ENCODE data around the gene COG2.

COG2 gene

GRCh38 chr1:230610589-230610988 lies 31.7 kb upstream of the COG2 start:
- Histone ChIP-seq H3K27ac (ENCODE audit: low read depth, low read length) (no peak overlapping the region), H3K4me1 (ENCODE audit: control insufficient read depth, insufficient read depth, low read length) (peaks cover 12% of the 10 kb centered on the region), H3K9me3 (ENCODE audit: control insufficient read depth, insufficient read depth, low read depth, low read length) (no peaks in the 10 kb centered on the region), H3K9ac (ENCODE audit: low read length) (no peak overlapping the region), H3K4me3 (ENCODE audit: low read depth, low read length) (no peak overlapping the region), H3K36me3 (ENCODE audit: control insufficient read depth, insufficient read depth, low read length) (peaks cover 30% of the 10 kb centered on the region; the same call in 1 of the 2 replicates), H3K27me3 (ENCODE audit: control insufficient read depth, insufficient read depth, low read length) (no peaks in the 10 kb centered on the region)

- Histone ChIP-seq H3K4me3 (ENCODE audit: low read depth, low read length) (no peak overlapping the region), H3K9me3 (ENCODE audit: control insufficient read depth, insufficient read depth, low read depth, low read length) (no peaks in the 10 kb centered on the region), H3K9ac (ENCODE audit: low read length) (no peak overlapping the region), H3K27me3 (ENCODE audit: control insufficient read depth, insufficient read depth, low read length) (no peaks in the 10 kb centered on the region; the same call in 1 of the 2 replicates), H3K36me3 (ENCODE audit: control insufficient read depth, insufficient read depth, low read length) (peaks cover 23% of the 10 kb centered on the region; the same call in 1 of the 2 replicates), H3K27ac (ENCODE audit: low read depth, low read length) (no peak overlapping the region), H3K4me1 (ENCODE audit: control insufficient read depth, insufficient read depth, low read length) (peaks cover 12% of the 10 kb centered on the region)
These were observed 31.0 kb upstream of the COG2 start for GRCh38 chr1:230611128-230611877.

GRCh38 chr1:230611878-230612235 lies 30.4 kb upstream of the COG2 start:
- Histone ChIP-seq H3K9me3 (ENCODE audit: control insufficient read depth, insufficient read depth, low read depth, low read length) (no peaks in the 10 kb centered on the region), H3K4me3 (ENCODE audit: low read depth, low read length) (no peak overlapping the region), H3K4me1 (ENCODE audit: control insufficient read depth, insufficient read depth, low read length) (peaks cover 12% of the 10 kb centered on the region), H3K36me3 (ENCODE audit: control insufficient read depth, insufficient read depth, low read length) (peaks cover 19% of the 10 kb centered on the region; the same call in 1 of the 2 replicates), H3K9ac (ENCODE audit: low read length) (no peak overlapping the region), H3K27me3 (ENCODE audit: control insufficient read depth, insufficient read depth, low read length) (no peaks in the 10 kb centered on the region; the same call in 1 of the 2 replicates), H3K27ac (ENCODE audit: low read depth, low read length) (no peak overlapping the region)

DNA sequence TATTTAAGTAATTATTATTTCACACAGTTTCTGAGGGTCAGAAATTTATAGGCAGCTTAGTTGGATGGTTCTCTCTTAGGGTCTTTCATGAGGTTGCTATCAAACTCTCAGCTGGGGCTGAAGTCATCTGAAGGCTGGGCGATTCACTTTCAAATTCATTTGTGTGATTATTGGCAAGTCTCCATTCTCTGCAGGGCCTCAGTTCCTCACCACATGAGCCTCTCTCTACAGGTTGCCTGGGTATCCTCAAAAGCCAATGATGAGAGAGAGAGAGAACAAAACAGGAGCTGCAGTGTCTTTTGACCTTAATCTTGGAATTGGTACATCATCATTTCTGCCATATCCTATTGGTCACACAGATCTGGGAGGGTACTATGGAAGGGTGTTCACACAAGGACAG lies 29.6 kb upstream of the COG2 start:
- Histone ChIP-seq H3K4me3 (ENCODE audit: low read depth, low read length) (no peak overlapping the region), H3K9ac (ENCODE audit: low read length) (no peak overlapping the region), H3K27me3 (ENCODE audit: control insufficient read depth, insufficient read depth, low read length) (no peaks in the 10 kb centered on the region; the same call in 1 of the 2 replicates), H3K4me1 (ENCODE audit: control insufficient read depth, insufficient read depth, low read length) (peaks cover 12% of the 10 kb centered on the region), H3K36me3 (ENCODE audit: control insufficient read depth, insufficient read depth, low read length) (peaks cover 14% of the 10 kb centered on the region; the same call in 1 of the 2 replicates), H3K27ac (ENCODE audit: low read depth, low read length) (no peak overlapping the region), H3K9me3 (ENCODE audit: control insufficient read depth, insufficient read depth, low read depth, low read length) (no peaks in the 10 kb centered on the region)

DNA sequence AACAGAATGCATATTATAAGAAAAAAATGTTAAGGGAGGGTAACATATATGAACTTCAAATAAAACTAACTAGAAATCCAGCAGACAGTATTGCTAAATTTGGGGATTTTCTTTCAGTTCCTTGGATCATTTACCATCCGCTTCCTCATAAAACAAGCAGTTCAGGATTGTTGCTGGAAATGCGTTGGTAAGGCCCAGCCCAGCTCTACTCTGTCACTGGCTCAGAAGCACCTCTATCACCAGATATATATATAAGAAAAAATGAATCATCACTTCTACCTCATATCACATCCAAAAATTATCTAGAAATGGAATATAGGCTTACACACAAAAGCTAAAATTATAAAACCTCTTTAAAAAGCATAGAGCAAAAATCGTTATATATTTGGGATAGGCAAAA lies 28.2 kb upstream of the COG2 start:
- H3K36me3 ChIP-seq (ENCODE audit: control insufficient read depth, insufficient read depth, low read length) = peaks cover 8% of the 10 kb centered on the region; the same call in 1 of the 2 replicates
- no peaks in the 10 kb centered on the region for H3K9me3 ChIP-seq (ENCODE audit: control insufficient read depth, insufficient read depth, low read depth, low read length)
- no peaks in the 10 kb centered on the region; the same call in 1 of the 2 replicates for H3K27me3 ChIP-seq (ENCODE audit: control insufficient read depth, insufficient read depth, low read length)
- H3K27ac ChIP-seq (ENCODE audit: low read depth, low read length) = no peak overlapping the region
- no peak overlapping the region for H3K9ac ChIP-seq (ENCODE audit: low read length)
- no peak overlapping the region for H3K4me3 ChIP-seq (ENCODE audit: low read depth, low read length)
- H3K4me1 ChIP-seq (ENCODE audit: control insufficient read depth, insufficient read depth, low read length) = peaks cover 8% of the 10 kb centered on the region

DNA sequence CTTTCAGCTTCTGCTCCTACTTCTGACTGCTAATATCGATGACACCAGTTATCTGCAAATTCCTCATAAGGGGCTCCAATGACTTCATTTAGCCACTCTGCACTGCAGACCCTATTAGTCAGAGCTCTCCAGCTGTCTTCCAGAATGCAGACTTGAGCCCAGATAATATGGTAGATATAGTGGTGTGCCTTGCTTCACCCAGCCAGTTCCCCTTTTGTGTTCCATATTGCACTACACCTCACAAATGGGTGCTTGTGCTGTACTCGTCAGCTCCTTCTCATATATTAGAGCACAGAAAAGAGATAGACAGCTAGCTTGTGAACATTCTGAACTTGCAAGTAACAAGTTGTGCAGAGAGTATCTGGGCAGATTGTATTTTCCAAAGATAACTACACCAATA lies 23.7 kb upstream of the COG2 start:
- Histone ChIP-seq H3K4me1 (ENCODE audit: control insufficient read depth, insufficient read depth, low read length) (no peaks in the 10 kb centered on the region), H3K36me3 (ENCODE audit: control insufficient read depth, insufficient read depth, low read length) (no peaks in the 10 kb centered on the region), H3K27ac (ENCODE audit: low read depth, low read length) (no peak overlapping the region), H3K9ac (ENCODE audit: low read length) (no peak overlapping the region), H3K9me3 (ENCODE audit: control insufficient read depth, insufficient read depth, low read depth, low read length) (peaks cover 2% of the 10 kb centered on the region; the same call in 1 of the 2 replicates), H3K4me3 (ENCODE audit: low read depth, low read length) (no peak overlapping the region), H3K27me3 (ENCODE audit: control insufficient read depth, insufficient read depth, low read length) (no peaks in the 10 kb centered on the region; the same call in 1 of the 2 replicates)

GRCh38 chr1:230620649-230621323 lies 21.5 kb upstream of the COG2 start:
- H3K27me3 ChIP-seq (ENCODE audit: control insufficient read depth, insufficient read depth, low read length) = no peaks in the 10 kb centered on the region; the same call in 1 of the 2 replicates
- H3K9me3 ChIP-seq (ENCODE audit: control insufficient read depth, insufficient read depth, low read depth, low read length) = peaks cover 2% of the 10 kb centered on the region; the same call in 1 of the 2 replicates
- no peak overlapping the region for H3K9ac ChIP-seq (ENCODE audit: low read length)
- no peak overlapping the region for H3K27ac ChIP-seq (ENCODE audit: low read depth, low read length)
- H3K4me3 ChIP-seq (ENCODE audit: low read depth, low read length) = no peak overlapping the region
- no peaks in the 10 kb centered on the region for H3K4me1 ChIP-seq (ENCODE audit: control insufficient read depth, insufficient read depth, low read length)
- H3K36me3 ChIP-seq (ENCODE audit: control insufficient read depth, insufficient read depth, low read length) = no peaks in the 10 kb centered on the region

DNA sequence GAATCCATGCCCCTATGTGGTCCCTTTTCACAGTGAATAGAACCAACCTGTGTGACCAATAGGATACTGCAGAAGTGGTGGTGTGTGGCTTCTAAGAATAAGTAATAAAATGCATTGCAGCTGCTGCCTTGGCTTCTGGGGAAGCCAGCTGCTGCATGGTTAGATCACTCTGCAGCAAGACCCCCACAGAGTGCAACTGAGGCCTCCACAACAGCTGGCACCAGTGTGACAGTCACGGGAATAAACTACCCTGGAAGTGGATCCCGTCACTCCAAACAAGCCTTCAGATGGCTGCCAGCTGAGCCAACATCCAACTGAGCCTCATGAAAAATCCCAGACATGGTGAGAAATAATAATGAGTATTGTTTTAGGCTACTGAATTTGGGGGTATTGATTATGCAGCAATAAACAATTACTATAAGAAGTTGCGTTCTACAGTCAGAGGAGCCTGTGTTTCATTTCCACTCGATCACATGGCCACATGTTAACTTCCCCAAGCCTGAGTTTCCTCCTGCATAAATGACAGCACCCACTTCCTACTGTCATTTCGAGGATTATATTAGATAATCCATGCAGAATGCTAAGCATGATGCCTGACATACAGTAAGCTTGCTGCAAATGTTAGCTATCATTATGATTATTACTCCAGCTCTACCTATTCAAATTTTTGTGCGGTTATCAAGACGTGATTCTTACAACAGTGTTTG lies 20.8 kb upstream of the COG2 start:
- H3K4me1 ChIP-seq (ENCODE audit: control insufficient read depth, insufficient read depth, low read length) = no peaks in the 10 kb centered on the region
- H3K9ac ChIP-seq (ENCODE audit: low read length) = no peak overlapping the region
- H3K4me3 ChIP-seq (ENCODE audit: low read depth, low read length) = no peak overlapping the region
- no peaks in the 10 kb centered on the region for H3K36me3 ChIP-seq (ENCODE audit: control insufficient read depth, insufficient read depth, low read length)
- peaks cover 2% of the 10 kb centered on the region; the same call in 1 of the 2 replicates for H3K9me3 ChIP-seq (ENCODE audit: control insufficient read depth, insufficient read depth, low read depth, low read length)
- no peak overlapping the region for H3K27ac ChIP-seq (ENCODE audit: low read depth, low read length)
- no peaks in the 10 kb centered on the region; the same call in 1 of the 2 replicates for H3K27me3 ChIP-seq (ENCODE audit: control insufficient read depth, insufficient read depth, low read length)

DNA sequence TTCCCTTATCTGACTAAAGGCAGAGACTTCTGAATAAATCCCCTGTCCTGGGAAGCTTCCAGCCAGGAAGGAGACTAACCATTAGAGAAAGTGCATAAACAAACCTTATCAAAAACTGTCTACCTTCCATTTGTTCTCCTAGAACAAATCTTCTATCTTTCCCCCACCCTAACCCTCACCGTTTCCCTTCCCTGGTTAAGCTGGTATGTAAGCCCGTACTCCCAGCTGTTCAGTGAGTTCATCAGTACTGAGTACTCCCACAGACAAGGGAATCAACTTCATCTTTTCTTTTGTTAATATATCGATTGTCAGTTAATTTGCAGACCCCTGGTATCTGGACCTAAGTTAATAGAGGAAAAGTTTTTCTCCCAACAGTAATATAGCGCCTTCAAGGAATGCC lies 20.1 kb upstream of the COG2 start:
- H3K27me3 ChIP-seq (ENCODE audit: control insufficient read depth, insufficient read depth, low read length) = no peaks in the 10 kb centered on the region; the same call in 1 of the 2 replicates

GRCh38 chr1:230624097-230624713 lies 18.1 kb upstream of the COG2 start:
- Histone ChIP-seq H3K9me3 (ENCODE audit: control insufficient read depth, insufficient read depth, low read depth, low read length) (peaks cover 2% of the 10 kb centered on the region; the same call in 1 of the 2 replicates), H3K4me1 (ENCODE audit: control insufficient read depth, insufficient read depth, low read length) (no peaks in the 10 kb centered on the region), H3K27ac (ENCODE audit: low read depth, low read length) (no peak overlapping the region), H3K4me3 (ENCODE audit: low read depth, low read length) (no peak overlapping the region), H3K27me3 (ENCODE audit: control insufficient read depth, insufficient read depth, low read length) (no peaks in the 10 kb centered on the region), H3K9ac (ENCODE audit: low read length) (no peak overlapping the region), H3K36me3 (ENCODE audit: control insufficient read depth, insufficient read depth, low read length) (no peaks in the 10 kb centered on the region)

More for the DNA sequence above, 20.1 kb upstream of the COG2 start:
- Histone ChIP-seq H3K36me3 (ENCODE audit: control insufficient read depth, insufficient read depth, low read length) (no peaks in the 10 kb centered on the region), H3K27ac (ENCODE audit: low read depth, low read length) (no peak overlapping the region), H3K4me3 (ENCODE audit: low read depth, low read length) (no peak overlapping the region), H3K9me3 (ENCODE audit: control insufficient read depth, insufficient read depth, low read depth, low read length) (peaks cover 2% of the 10 kb centered on the region; the same call in 1 of the 2 replicates), H3K9ac (ENCODE audit: low read length) (no peak overlapping the region), H3K4me1 (ENCODE audit: control insufficient read depth, insufficient read depth, low read length) (no peaks in the 10 kb centered on the region)
